ENCODE measurements around the gene NEK4. TPM values are rescaled to one million over a fixed set of nuclear protein-coding genes. Genes with fewer than 3 reads are reported as not detected.

Gene NEK4
- total RNA-seq, 1 donor from 2014 or later = 11.6 TPM

DNA sequence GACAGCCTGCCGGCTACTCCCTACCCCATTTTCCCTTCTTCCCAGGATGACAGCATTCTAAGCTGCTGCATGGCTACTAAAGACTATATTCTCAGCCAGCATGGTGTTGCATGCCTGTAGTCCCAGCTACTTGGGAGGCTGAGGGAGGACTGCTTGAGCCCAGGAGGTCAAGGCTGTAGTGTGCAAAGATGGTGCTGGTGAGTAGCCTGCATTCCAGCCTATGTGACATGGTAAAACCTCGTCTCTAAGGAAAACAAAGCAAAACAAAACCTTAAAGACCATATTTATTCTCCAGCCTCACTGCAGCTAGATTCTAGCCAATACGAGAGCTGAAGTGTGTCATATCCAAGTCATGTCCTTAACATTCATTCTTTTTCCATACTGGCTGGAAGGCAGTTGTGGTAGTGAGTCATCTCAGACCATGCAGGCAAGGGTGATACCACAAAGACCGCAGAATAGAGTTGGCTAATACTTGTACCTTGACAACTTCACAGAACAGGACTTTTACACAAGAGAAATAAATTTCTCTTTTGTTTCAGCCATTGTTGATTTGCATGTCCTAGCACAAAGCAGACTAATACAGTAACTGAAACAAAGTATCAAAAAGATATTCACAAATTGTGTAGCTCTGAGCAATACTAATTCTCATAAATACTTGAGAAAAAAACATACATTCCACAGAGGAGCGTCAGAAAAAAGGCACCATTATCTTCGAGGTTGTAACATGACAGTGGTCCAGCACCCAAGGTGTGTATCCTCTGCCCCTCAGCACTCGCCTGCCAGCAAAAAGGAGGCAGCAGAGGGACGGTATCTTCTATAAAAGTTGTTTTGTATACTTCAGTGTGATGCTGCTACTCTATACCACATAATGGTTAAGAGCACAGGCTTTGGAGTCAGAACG is 99.9 kb downstream of the NEK4 start:
- peak; percentile 54 to 96 for DNase-seq (ENCODE audit: low read depth in 2 of 2)

DNA sequence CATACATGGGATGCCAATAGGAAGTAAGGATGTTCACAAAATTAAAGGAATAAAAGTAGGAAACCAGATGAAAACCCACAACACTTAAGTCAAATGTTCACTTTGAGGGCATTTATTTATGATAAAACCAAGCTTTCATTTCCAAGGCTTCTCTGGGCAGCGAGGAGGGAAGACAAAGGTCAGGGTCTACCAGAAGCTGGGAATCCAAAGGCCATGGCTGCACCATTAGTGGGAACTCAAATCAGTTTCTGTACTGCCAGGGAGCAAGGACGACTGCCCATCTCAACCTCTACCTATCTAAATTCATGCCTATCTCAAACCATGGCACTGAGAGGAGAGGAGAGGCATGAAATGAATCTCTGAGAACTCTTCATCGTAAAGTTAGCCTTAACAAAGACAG is 107.6 kb downstream of the NEK4 start:
- DNase-seq (ENCODE audit: low read depth in 2 of 2) = no peak

DNA sequence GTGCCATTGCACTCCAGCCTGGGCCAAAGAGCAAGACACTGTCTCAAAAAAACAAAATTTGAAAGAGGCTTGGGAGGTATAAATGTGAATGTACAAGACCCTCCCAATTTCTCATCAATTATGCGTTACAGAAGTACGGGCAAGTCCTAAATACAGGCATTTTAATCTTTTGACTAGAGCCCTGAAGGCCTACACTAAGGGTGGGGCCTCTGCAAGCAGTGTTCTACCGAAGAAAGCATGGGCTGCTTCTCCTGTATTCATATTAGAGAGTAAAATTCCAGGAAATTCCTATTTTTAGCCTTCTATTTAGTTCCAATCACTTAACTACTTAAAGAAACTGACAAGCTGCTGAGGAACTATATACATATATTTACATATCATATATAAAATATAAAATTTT is 110.7 kb downstream of the NEK4 start:
- no peak for DNase-seq (ENCODE audit: low read depth in 2 of 2)

Other genes starting within 250 kb of the NEK4 start
- 24.4 and 52.5 TPM in 2 replicates for gene NT5DC2, start 237.1 kb downstream of the NEK4 start, total RNA-seq
- 4.8 and 5.8 TPM in 2 replicates for gene UQCC5, start 234.3 kb downstream of the NEK4 start, total RNA-seq
- 51.9 and 61.6 TPM in 2 replicates for gene PBRM1, start 85.0 kb downstream of the NEK4 start, total RNA-seq
- gene GNL3, start 84.9 kb downstream of the NEK4 start, total RNA-seq = 53.1 and 71.6 TPM in 2 replicates
- 37.4 and 44.6 TPM in 2 replicates for gene GLT8D1, start 65.1 kb downstream of the NEK4 start, total RNA-seq
- 36.3 and 37.4 TPM in 2 replicates for gene SPCS1, start 64.8 kb downstream of the NEK4 start, total RNA-seq
- gene ITIH1, start 6.7 kb upstream of the NEK4 start, total RNA-seq = not detected in 2 replicates
- 0.64 and 1.1 TPM in 2 replicates for gene ITIH3, start 23.9 kb upstream of the NEK4 start, total RNA-seq
- gene ITIH4, start 59.7 kb upstream of the NEK4 start, total RNA-seq = 0.39 and 1.0 TPM in 2 replicates
- gene MUSTN1, start 64.1 kb upstream of the NEK4 start, total RNA-seq = 0.25 TPM in 1 of 2 replicates, not detected in the other
- gene STIMATE, start 126.6 kb upstream of the NEK4 start, total RNA-seq = 8.0 and 12.9 TPM in 2 replicates